Measurements from ENCODE around the gene VPS16.

DNA sequence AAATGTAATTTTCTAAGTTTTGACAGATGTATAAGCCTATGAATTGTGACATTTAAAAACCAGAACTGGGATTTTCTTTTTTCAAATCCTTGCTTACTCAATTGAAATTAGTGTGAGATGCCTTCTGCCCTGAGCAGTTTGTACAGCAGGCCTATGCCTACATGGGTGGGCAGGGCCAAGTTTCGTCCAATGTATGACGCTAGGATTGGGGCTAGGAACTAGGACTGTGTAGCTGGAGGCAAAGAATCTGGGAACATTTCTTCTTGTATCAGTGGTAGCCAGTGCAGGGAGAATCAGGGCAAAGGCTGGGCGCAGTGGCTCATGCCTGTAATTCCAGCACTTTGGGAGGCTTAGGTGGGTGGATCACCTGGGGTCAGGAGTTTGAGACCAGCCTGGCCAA lies 28.8 kb downstream of the VPS16 start:
- TF ChIP-seq POLR2AphosphoS5 (IDR thresholded peaks at IDR 0.05) (no peak), POLR2A (IDR thresholded peaks at IDR 0.05) (no peak), EP300 (IDR thresholded peaks at IDR 0.05) (no peak)
- TF ChIP-seq, protein P1, sequence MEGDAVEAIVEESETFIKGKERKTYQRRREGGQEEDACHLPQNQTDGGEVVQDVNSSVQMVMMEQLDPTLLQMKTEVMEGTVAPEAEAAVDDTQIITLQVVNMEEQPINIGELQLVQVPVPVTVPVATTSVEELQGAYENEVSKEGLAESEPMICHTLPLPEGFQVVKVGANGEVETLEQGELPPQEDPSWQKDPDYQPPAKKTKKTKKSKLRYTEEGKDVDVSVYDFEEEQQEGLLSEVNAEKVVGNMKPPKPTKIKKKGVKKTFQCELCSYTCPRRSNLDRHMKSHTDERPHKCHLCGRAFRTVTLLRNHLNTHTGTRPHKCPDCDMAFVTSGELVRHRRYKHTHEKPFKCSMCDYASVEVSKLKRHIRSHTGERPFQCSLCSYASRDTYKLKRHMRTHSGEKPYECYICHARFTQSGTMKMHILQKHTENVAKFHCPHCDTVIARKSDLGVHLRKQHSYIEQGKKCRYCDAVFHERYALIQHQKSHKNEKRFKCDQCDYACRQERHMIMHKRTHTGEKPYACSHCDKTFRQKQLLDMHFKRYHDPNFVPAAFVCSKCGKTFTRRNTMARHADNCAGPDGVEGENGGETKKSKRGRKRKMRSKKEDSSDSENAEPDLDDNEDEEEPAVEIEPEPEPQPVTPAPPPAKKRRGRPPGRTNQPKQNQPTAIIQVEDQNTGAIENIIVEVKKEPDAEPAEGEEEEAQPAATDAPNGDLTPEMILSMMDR (IDR thresholded peaks at IDR 0.05): no peak

Measured in gastroesophageal sphincter (tissue), 3 donors.